MG63 (cell line): ENCODE data around the gene CCDC149. TPM values are rescaled to one million over a fixed set of nuclear protein-coding genes. Genes with fewer than 3 reads are reported as not detected.

Experiments
- DNase-seq: peaks from one replicate; pipeline ENCODE4 v3.0.0-alpha.2; 2020
- H3K27me3 ChIP-seq: fragments of 250-450 bp; sonication (Bioruptor Pico); 2 replicates; pipeline ENCODE4 v1.5.1; 2020; ENCODE audit warnings: mild to moderate bottlenecking, moderate library complexity
- H3K36me3 ChIP-seq: fragments of 250-450 bp; sonication (Bioruptor Pico); 2 replicates; pipeline ENCODE4 v1.5.1; 2020; ENCODE audit warnings: mild to moderate bottlenecking, moderate library complexity
- H3K4me3 ChIP-seq: fragments of 250-450 bp; sonication (Bioruptor Pico); 2 replicates; pipeline ENCODE4 v1.5.1; 2020; ENCODE audit warnings: mild to moderate bottlenecking, moderate library complexity
- H3K9me3 ChIP-seq: fragments of 250-450 bp; sonication (Bioruptor Pico); 2 replicates; pipeline ENCODE4 v1.5.1; 2020; ENCODE audit warnings: mild to moderate bottlenecking, moderate library complexity
- total RNA-seq: library from RNA; depleted of rRNA; stranded (reverse); fragments of >200 nt; shearing (Covaris generic); gene quantifications from 2 replicates; pipeline ENCODE4 v1.2.3, GENCODE V29; 2014; ENCODE audit warnings: low replicate concordance

Gene CCDC149
- total RNA-seq, 1 experiment from 2014 or later, result 2.3 TPM

DNA sequence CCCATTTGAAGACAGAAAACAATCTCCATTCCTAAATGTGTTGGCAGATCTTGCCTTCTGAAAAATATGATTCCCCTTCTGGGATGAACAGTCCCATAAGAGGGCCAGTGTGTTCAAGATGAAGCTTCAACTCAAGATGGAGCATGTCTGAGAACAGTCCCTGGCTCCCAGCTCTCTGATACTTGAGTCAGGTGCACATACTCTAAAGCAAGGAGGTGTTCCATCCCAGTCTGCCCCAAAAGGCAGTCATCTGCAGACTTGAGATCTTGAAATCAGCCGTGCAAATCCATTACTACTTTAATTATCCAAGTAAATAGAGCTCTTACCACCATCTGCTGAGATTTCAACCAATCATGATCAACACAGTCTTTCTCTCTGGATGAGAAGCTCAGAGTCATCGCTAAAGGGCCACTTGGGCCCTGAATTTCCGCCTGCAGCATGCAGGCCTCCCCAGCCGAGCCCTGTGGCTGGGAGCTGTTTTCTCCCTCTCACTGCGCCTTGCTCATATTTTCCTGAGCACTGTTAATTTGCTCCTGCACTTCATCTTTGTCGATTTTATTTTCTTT, 22.2 kb downstream of the CCDC149 start:
- DNase-seq, result no peak
- Histone ChIP-seq H3K9me3 (no peaks in the 10 kb centered on the region), H3K36me3 (no peaks in the 10 kb centered on the region)

GRCh38 chr4:24889991-24890390, 22.9 kb downstream of the CCDC149 start:
- Histone ChIP-seq H3K27me3 (no peaks in the 10 kb centered on the region), H3K4me3 (no peak overlapping the region), H3K36me3 (no peaks in the 10 kb centered on the region), H3K9me3 (no peaks in the 10 kb centered on the region)
- DNase-seq, result no peak

More for the DNA sequence above, 22.2 kb downstream of the CCDC149 start:
- Histone ChIP-seq H3K4me3 (no peak overlapping the region), H3K27me3 (no peaks in the 10 kb centered on the region)

- Histone ChIP-seq H3K9me3 (no peaks in the 10 kb centered on the region), H3K4me3 (no peak overlapping the region), H3K36me3 (no peaks in the 10 kb centered on the region), H3K27me3 (no peaks in the 10 kb centered on the region)
- DNase-seq, result no peak
These were observed 24.1 kb downstream of the CCDC149 start for GRCh38 chr4:24888475-24889344.

GRCh38 chr4:24887881-24888430, 24.9 kb downstream of the CCDC149 start:
- no peaks in the 10 kb centered on the region for H3K36me3 ChIP-seq
- no peak overlapping the region for H3K4me3 ChIP-seq
- no peaks in the 10 kb centered on the region for H3K9me3 ChIP-seq
- no peaks in the 10 kb centered on the region for H3K27me3 ChIP-seq
- DNase-seq, result no peak

GRCh38 chr4:24886596-24886995, 26.2 kb downstream of the CCDC149 start:
- no peak for DNase-seq
- Histone ChIP-seq H3K4me3 (no peak overlapping the region), H3K36me3 (no peaks in the 10 kb centered on the region), H3K9me3 (no peaks in the 10 kb centered on the region), H3K27me3 (no peaks in the 10 kb centered on the region)

DNA sequence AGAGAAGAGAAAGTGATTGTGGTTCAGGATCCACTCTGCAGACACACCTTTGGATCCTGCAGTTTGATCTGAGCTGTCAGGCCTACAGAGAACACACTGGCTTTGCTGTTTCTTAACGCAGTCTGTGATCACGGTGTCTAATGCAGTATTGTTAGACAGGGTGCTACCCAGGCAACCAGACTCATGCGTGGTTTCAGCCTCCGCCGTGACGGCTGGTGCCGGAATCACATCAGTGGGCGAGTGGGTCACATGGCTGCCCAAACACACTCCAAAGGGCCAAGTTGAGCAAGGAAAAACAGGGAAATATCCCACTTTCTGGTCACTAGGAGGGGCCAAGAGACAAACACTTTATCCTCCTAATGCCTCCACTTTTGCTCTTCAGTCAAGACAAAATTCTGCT, 27.5 kb downstream of the CCDC149 start:
- H3K9me3 ChIP-seq, result no peaks in the 10 kb centered on the region

GRCh38 chr4:24884902-24885301, 27.9 kb downstream of the CCDC149 start:
- DNase-seq, result no peak
- Histone ChIP-seq H3K4me3 (no peak overlapping the region), H3K27me3 (no peaks in the 10 kb centered on the region), H3K9me3 (no peaks in the 10 kb centered on the region), H3K36me3 (no peaks in the 10 kb centered on the region)

More for the DNA sequence above, 27.5 kb downstream of the CCDC149 start:
- H3K36me3 ChIP-seq, result no peaks in the 10 kb centered on the region
- H3K27me3 ChIP-seq, result no peaks in the 10 kb centered on the region
- no peak for DNase-seq
- H3K4me3 ChIP-seq, result no peak overlapping the region

- Histone ChIP-seq H3K4me3 (no peak overlapping the region), H3K27me3 (no peaks in the 10 kb centered on the region), H3K36me3 (no peaks in the 10 kb centered on the region), H3K9me3 (no peaks in the 10 kb centered on the region)
- DNase-seq, result no peak
These were observed 31.2 kb downstream of the CCDC149 start for GRCh38 chr4:24881508-24882196.

GRCh38 chr4:24880186-24880585, 32.7 kb downstream of the CCDC149 start:
- Histone ChIP-seq H3K9me3 (no peaks in the 10 kb centered on the region), H3K4me3 (no peak overlapping the region), H3K36me3 (no peaks in the 10 kb centered on the region), H3K27me3 (no peaks in the 10 kb centered on the region)
- DNase-seq, result no peak

GRCh38 chr4:24878636-24879016, 34.2 kb downstream of the CCDC149 start:
- Histone ChIP-seq H3K9me3 (no peaks in the 10 kb centered on the region), H3K36me3 (no peaks in the 10 kb centered on the region), H3K27me3 (no peaks in the 10 kb centered on the region), H3K4me3 (no peak overlapping the region)
- DNase-seq, result no peak

GRCh38 chr4:24877868-24878635, 34.8 kb downstream of the CCDC149 start:
- Histone ChIP-seq H3K4me3 (no peak overlapping the region), H3K9me3 (no peaks in the 10 kb centered on the region), H3K36me3 (no peaks in the 10 kb centered on the region), H3K27me3 (no peaks in the 10 kb centered on the region)
- no peak for DNase-seq

DNA sequence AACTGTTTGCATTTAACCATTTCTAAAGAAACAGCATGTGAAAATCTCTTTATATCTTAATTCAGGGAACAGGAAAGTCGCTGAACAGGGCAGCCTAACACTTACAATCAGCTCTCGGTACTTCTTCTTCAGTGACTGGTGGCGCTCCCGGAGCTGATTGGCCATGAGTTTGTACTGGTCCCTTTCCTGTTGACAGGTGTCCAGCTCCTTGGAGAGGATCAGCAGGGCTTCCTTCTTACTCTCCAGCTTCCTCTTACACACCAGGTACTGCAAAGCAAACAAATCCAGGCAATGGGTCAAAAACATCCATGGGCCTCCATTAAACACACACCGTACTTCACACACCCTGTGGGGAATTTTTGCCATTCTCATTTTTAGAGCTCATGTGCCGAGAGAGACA, 36.4 kb downstream of the CCDC149 start:
- DNase-seq, result no peak
- H3K9me3 ChIP-seq, result no peaks in the 10 kb centered on the region
- no peaks in the 10 kb centered on the region for H3K36me3 ChIP-seq
- H3K27me3 ChIP-seq, result no peaks in the 10 kb centered on the region
- no peak overlapping the region for H3K4me3 ChIP-seq

- H3K4me3 ChIP-seq, result no peak overlapping the region
- no peak for DNase-seq
- no peaks in the 10 kb centered on the region for H3K27me3 ChIP-seq
- no peaks in the 10 kb centered on the region for H3K36me3 ChIP-seq
- no peaks in the 10 kb centered on the region for H3K9me3 ChIP-seq
These were observed 40.1 kb downstream of the CCDC149 start for GRCh38 chr4:24872720-24873119.

- Histone ChIP-seq H3K36me3 (no peaks in the 10 kb centered on the region), H3K9me3 (no peaks in the 10 kb centered on the region), H3K27me3 (no peaks in the 10 kb centered on the region)
These were observed 41.6 kb downstream of the CCDC149 start for GRCh38 chr4:24871210-24871609.

GRCh38 chr4:24867766-24868296, 45.0 kb downstream of the CCDC149 start:
- DNase-seq, result no peak
- H3K9me3 ChIP-seq, result no peaks in the 10 kb centered on the region
- no peaks in the 10 kb centered on the region for H3K36me3 ChIP-seq
- no peak overlapping the region for H3K4me3 ChIP-seq
- H3K27me3 ChIP-seq, result no peaks in the 10 kb centered on the region

More at GRCh38 chr4:24871210-24871609, 41.6 kb downstream of the CCDC149 start:
- no peak overlapping the region for H3K4me3 ChIP-seq
- DNase-seq, result no peak

- H3K4me3 ChIP-seq, result no peak overlapping the region
- no peak for DNase-seq
- no peaks in the 10 kb centered on the region for H3K27me3 ChIP-seq
- no peaks in the 10 kb centered on the region for H3K36me3 ChIP-seq
- no peaks in the 10 kb centered on the region for H3K9me3 ChIP-seq
These were observed 45.6 kb downstream of the CCDC149 start for GRCh38 chr4:24867251-24867650.
